Ishikawa (cell line): ENCODE data around the gene TAF4.

Experiments used
- CEBPB ChIP-seq: IDR thresholded peaks from 2 replicates; pipeline ENCODE4 v1.6.1; 2012
- CREB1 ChIP-seq: IDR thresholded peaks from 2 replicates; pipeline ENCODE4 v1.6.1; 2012; ENCODE audit warnings: low read depth
- EP300 ChIP-seq: IDR thresholded peaks from 2 replicates; pipeline ENCODE4 v1.6.1; 2012; ENCODE audit warnings: borderline replicate concordance
- MAX ChIP-seq: IDR thresholded peaks from 2 replicates; pipeline ENCODE4 v1.6.1; 2012
- NFIC ChIP-seq: IDR thresholded peaks from 2 replicates; pipeline ENCODE4 v1.6.1; 2012
- RAD21 ChIP-seq: IDR thresholded peaks from 2 replicates; pipeline ENCODE4 v1.6.1; 2012; ENCODE audit warnings: low read depth
- TAF1 ChIP-seq: IDR thresholded peaks from 2 replicates; pipeline ENCODE4 v1.6.1; 2012; ENCODE audit warnings: low read depth, mild to moderate bottlenecking
- USF1 ChIP-seq: IDR thresholded peaks from 2 replicates; pipeline ENCODE4 v1.6.1; 2012
- YY1 ChIP-seq: IDR thresholded peaks from 2 replicates; pipeline ENCODE4 v1.6.1; 2012; ENCODE audit warnings: low read depth
- ZBTB7A ChIP-seq: IDR thresholded peaks from 2 replicates; pipeline ENCODE4 v1.6.1; 2012; ENCODE audit warnings: low read depth
- TF ChIP-seq, protein P1 (sequence below): IDR thresholded peaks from 2 replicates; pipeline ENCODE4 v1.6.1; 2012; ENCODE audit warnings: low read depth, mild to moderate bottlenecking

GRCh38 chr20:61974357-61974665 lies 91.4 kb downstream of the TAF4 start:
- TF ChIP-seq EP300, result no peak
- no peak for TF ChIP-seq MAX
- no peak for TF ChIP-seq CEBPB
- TF ChIP-seq NFIC, result no peak
- no peak for TF ChIP-seq TAF1
- TF ChIP-seq CREB1, result no peak
- TF ChIP-seq, protein P1, sequence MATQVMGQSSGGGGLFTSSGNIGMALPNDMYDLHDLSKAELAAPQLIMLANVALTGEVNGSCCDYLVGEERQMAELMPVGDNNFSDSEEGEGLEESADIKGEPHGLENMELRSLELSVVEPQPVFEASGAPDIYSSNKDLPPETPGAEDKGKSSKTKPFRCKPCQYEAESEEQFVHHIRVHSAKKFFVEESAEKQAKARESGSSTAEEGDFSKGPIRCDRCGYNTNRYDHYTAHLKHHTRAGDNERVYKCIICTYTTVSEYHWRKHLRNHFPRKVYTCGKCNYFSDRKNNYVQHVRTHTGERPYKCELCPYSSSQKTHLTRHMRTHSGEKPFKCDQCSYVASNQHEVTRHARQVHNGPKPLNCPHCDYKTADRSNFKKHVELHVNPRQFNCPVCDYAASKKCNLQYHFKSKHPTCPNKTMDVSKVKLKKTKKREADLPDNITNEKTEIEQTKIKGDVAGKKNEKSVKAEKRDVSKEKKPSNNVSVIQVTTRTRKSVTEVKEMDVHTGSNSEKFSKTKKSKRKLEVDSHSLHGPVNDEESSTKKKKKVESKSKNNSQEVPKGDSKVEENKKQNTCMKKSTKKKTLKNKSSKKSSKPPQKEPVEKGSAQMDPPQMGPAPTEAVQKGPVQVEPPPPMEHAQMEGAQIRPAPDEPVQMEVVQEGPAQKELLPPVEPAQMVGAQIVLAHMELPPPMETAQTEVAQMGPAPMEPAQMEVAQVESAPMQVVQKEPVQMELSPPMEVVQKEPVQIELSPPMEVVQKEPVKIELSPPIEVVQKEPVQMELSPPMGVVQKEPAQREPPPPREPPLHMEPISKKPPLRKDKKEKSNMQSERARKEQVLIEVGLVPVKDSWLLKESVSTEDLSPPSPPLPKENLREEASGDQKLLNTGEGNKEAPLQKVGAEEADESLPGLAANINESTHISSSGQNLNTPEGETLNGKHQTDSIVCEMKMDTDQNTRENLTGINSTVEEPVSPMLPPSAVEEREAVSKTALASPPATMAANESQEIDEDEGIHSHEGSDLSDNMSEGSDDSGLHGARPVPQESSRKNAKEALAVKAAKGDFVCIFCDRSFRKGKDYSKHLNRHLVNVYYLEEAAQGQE, result no peak
- no peak for TF ChIP-seq RAD21
- no peak for TF ChIP-seq YY1
- no peak for TF ChIP-seq USF1
- TF ChIP-seq ZBTB7A, result no peak
